H1 (cell line): Measurements from ENCODE around the gene GPR39.

Source experiments
- HDAC6 ChIP-seq: IDR thresholded peaks from one replicate; pipeline ENCODE4 v1.7.1; 2012; ENCODE audit warnings: low read depth, mild to moderate bottlenecking, inconsistent platforms, low read length, moderate library complexity
- RAD21 ChIP-seq, 2 experiments: IDR thresholded peaks in 1 of 2; conservative IDR thresholded peaks in 1 of 2; 2 replicates each; pipeline ENCODE4 v1.6.1; 2011; ENCODE audit warnings: low read depth in 2 of 2, low read length in 2 of 2, improper control_type of control experiment in 1 of 2, inconsistent platforms in 1 of 2, mild to moderate bottlenecking in 1 of 2, moderate library complexity in 1 of 2

GRCh38 chr2:132550946-132551345 lies 134.3 kb downstream of the GPR39 start:
- TF ChIP-seq HDAC6 (no peak), RAD21 (IDR thresholded peaks at IDR 0.05 in 1 of 2, conservative IDR thresholded peaks at IDR 0.05 in 1 of 2; ENCODE audit: low read depth in 2 of 2, low read length in 2 of 2) (no peak)
